WTC11 (cell line): ENCODE data around the gene KCNN1. TPM values are rescaled to one million over a fixed set of nuclear protein-coding genes. Genes with fewer than 3 reads are reported as not detected.

Experiments
- ATF1 ChIP-seq: sonication (generic); formaldehyde crosslinking; IDR thresholded peaks from 2 replicates; pipeline ENCODE4 v1.8.1; 2023; ENCODE audit warnings: mild to moderate bottlenecking, moderate library complexity, missing genetic modification reagents
- CREB1 ChIP-seq: sonication (generic); formaldehyde crosslinking; IDR thresholded peaks from 2 replicates; pipeline ENCODE4 v1.8.0; 2023; ENCODE audit warnings: mild to moderate bottlenecking, missing genetic modification reagents
- CREM ChIP-seq: sonication (generic); formaldehyde crosslinking; IDR thresholded peaks from 2 replicates; pipeline ENCODE4 v1.8.1; 2022; ENCODE audit warnings: mild to moderate bottlenecking, missing genetic modification reagents, moderate library complexity
- FOXJ3 ChIP-seq: sonication (generic); formaldehyde crosslinking; IDR thresholded peaks from 2 replicates; pipeline ENCODE4 v1.9.0; 2021; ENCODE audit warnings: missing genetic modification reagents, mild to moderate bottlenecking, borderline replicate concordance
- HMGA2 ChIP-seq: fragments of 250-450 bp; sonication (Bioruptor Pico); IDR thresholded peaks from 2 replicates; pipeline ENCODE4 v1.4.0; 2021; ENCODE audit warnings: mild to moderate bottlenecking, moderate library complexity
- SP1 ChIP-seq: sonication (generic); formaldehyde crosslinking; conservative IDR thresholded peaks from 2 replicates; pipeline ENCODE4 v1.8.1; 2022; ENCODE audit warnings: missing genetic modification reagents
- ZNF138 ChIP-seq: sonication (generic); formaldehyde crosslinking; conservative IDR thresholded peaks from 2 replicates; pipeline ENCODE4 v1.8.1; 2022; ENCODE audit warnings: mild to moderate bottlenecking, moderate library complexity, missing genetic modification reagents
- total RNA-seq: library from RNA; stranded (reverse); gene quantifications from 3 replicates; pipeline ENCODE4 v1.2.3, GENCODE V29; 2021
- TF ChIP-seq, protein P1 (sequence below): sonication (generic); formaldehyde crosslinking; IDR thresholded peaks from 2 replicates; pipeline ENCODE4 v1.8.1; 2023; ENCODE audit warnings: mild to moderate bottlenecking, missing genetic modification reagents, borderline replicate concordance
- TF ChIP-seq, protein P2 (sequence below): sonication (generic); formaldehyde crosslinking; IDR thresholded peaks from 2 replicates; pipeline ENCODE4 v1.8.0; 2022; ENCODE audit warnings: mild to moderate bottlenecking, missing genetic modification reagents
- TF ChIP-seq, protein P3 (sequence below): fragments of 250-450 bp; sonication (Bioruptor Pico); IDR thresholded peaks from 2 replicates; pipeline ENCODE4 v1.9.0; 2021; ENCODE audit warnings: mild to moderate bottlenecking
- TF ChIP-seq, protein P4 (sequence below): fragments of 250-450 bp; sonication (Bioruptor Pico); IDR thresholded peaks from 2 replicates; pipeline ENCODE4 v2.1.2; 2022; ENCODE audit warnings: mild to moderate bottlenecking, moderate library complexity
- TF ChIP-seq, protein P5 (sequence below): sonication (generic); formaldehyde crosslinking; IDR thresholded peaks from 2 replicates; pipeline ENCODE4 v1.8.1; 2023; ENCODE audit warnings: mild to moderate bottlenecking, moderate library complexity, missing genetic modification reagents
- TF ChIP-seq, protein P6 (sequence below): sonication (generic); formaldehyde crosslinking; conservative IDR thresholded peaks from 2 replicates; pipeline ENCODE4 v1.8.1; 2022; ENCODE audit warnings: mild to moderate bottlenecking, missing genetic modification reagents
- TF ChIP-seq, protein P7 (sequence below): sonication (generic); formaldehyde crosslinking; IDR thresholded peaks from 2 replicates; pipeline ENCODE4 v1.8.1; 2023; ENCODE audit warnings: mild to moderate bottlenecking, missing genetic modification reagents

The KCNN1 gene
- total RNA-seq, 1 experiment from 2014 or later: 15.3 TPM

DNA sequence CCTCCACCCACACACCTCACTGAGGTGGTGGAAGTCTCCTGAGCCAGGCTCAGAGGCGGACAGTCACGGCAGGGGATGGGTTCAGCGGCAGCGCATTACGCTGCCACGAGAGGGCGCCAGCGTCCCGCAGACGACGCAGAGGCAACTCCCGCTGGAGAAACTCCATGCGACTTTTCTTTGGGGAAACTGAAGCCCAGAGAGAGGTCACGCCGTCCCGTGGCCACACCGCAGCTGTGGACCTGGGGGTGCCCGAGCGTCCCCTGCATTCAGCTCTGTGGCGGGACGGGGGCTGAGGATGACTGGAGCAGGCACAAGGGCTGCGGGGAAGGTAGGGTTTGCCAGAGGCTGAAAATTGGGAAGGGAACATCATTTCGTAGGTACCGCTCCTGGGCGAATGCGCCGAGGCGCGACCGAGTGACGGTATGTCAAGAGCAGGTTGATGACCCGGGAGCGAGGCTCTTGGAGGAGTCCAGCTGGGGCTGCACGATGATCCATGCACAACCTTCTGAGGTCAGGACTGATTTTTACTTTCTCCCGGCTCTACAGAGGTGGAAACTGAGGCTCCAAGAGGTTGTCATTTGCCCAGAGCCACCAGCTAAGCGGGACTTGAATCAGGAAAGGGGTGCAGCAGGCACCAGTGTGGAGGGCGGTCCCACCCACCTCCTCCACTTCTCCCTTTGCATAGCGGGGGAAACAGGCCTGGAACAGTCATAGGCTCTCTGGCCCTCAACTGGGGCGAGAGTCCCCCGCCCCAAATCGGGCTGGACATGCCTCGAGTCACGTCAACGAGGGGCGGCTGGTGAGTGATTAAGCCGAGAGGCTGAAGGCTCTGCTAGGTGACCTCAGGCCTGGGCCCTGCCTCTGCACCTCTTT is 40.4 kb downstream of the KCNN1 start (continued):
- TF ChIP-seq, protein P1, sequence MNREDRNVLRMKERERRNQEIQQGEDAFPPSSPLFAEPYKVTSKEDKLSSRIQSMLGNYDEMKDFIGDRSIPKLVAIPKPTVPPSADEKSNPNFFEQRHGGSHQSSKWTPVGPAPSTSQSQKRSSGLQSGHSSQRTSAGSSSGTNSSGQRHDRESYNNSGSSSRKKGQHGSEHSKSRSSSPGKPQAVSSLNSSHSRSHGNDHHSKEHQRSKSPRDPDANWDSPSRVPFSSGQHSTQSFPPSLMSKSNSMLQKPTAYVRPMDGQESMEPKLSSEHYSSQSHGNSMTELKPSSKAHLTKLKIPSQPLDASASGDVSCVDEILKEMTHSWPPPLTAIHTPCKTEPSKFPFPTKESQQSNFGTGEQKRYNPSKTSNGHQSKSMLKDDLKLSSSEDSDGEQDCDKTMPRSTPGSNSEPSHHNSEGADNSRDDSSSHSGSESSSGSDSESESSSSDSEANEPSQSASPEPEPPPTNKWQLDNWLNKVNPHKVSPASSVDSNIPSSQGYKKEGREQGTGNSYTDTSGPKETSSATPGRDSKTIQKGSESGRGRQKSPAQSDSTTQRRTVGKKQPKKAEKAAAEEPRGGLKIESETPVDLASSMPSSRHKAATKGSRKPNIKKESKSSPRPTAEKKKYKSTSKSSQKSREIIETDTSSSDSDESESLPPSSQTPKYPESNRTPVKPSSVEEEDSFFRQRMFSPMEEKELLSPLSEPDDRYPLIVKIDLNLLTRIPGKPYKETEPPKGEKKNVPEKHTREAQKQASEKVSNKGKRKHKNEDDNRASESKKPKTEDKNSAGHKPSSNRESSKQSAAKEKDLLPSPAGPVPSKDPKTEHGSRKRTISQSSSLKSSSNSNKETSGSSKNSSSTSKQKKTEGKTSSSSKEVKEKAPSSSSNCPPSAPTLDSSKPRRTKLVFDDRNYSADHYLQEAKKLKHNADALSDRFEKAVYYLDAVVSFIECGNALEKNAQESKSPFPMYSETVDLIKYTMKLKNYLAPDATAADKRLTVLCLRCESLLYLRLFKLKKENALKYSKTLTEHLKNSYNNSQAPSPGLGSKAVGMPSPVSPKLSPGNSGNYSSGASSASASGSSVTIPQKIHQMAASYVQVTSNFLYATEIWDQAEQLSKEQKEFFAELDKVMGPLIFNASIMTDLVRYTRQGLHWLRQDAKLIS (CRISPR knock-in tag): no peak
- TF ChIP-seq, protein P2, sequence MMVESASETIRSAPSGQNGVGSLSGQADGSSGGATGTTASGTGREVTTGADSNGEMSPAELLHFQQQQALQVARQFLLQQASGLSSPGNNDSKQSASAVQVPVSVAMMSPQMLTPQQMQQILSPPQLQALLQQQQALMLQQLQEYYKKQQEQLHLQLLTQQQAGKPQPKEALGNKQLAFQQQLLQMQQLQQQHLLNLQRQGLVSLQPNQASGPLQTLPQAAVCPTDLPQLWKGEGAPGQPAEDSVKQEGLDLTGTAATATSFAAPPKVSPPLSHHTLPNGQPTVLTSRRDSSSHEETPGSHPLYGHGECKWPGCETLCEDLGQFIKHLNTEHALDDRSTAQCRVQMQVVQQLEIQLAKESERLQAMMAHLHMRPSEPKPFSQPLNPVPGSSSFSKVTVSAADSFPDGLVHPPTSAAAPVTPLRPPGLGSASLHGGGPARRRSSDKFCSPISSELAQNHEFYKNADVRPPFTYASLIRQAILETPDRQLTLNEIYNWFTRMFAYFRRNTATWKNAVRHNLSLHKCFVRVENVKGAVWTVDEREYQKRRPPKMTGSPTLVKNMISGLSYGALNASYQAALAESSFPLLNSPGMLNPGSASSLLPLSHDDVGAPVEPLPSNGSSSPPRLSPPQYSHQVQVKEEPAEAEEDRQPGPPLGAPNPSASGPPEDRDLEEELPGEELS (CRISPR knock-in tag): no peak; the same call in 1 of the 2 replicates
- TF ChIP-seq CREM (no peak), SP1 (CRISPR knock-in tag) (peak; percentile 42; the same call in 1 of the 2 replicates), FOXJ3 (no peak), ATF1 (CRISPR knock-in tag) (no peak), CREB1 (CRISPR knock-in tag) (no peak), HMGA2 (CRISPR knock-in tag) (no peak), ZNF138 (CRISPR knock-in tag) (no peak)
- TF ChIP-seq, protein P3, sequence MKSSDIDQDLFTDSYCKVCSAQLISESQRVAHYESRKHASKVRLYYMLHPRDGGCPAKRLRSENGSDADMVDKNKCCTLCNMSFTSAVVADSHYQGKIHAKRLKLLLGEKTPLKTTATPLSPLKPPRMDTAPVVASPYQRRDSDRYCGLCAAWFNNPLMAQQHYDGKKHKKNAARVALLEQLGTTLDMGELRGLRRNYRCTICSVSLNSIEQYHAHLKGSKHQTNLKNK: no peak
- TF ChIP-seq, protein P4, sequence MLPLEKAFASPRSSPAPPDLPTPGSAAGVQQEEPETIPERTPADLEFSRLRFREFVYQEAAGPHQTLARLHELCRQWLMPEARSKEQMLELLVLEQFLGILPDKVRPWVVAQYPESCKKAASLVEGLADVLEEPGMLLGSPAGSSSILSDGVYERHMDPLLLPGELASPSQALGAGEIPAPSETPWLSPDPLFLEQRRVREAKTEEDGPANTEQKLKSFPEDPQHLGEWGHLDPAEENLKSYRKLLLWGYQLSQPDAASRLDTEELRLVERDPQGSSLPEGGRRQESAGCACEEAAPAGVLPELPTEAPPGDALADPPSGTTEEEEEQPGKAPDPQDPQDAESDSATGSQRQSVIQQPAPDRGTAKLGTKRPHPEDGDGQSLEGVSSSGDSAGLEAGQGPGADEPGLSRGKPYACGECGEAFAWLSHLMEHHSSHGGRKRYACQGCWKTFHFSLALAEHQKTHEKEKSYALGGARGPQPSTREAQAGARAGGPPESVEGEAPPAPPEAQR: no peak
- TF ChIP-seq, protein P5, sequence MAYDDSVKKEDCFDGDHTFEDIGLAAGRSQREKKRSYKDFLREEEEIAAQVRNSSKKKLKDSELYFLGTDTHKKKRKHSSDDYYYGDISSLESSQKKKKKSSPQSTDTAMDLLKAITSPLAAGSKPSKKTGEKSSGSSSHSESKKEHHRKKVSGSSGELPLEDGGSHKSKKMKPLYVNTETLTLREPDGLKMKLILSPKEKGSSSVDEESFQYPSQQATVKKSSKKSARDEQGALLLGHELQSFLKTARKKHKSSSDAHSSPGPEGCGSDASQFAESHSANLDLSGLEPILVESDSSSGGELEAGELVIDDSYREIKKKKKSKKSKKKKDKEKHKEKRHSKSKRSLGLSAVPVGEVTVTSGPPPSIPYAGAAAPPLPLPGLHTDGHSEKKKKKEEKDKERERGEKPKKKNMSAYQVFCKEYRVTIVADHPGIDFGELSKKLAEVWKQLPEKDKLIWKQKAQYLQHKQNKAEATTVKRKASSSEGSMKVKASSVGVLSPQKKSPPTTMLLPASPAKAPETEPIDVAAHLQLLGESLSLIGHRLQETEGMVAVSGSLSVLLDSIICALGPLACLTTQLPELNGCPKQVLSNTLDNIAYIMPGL: no peak
- TF ChIP-seq, protein P6, sequence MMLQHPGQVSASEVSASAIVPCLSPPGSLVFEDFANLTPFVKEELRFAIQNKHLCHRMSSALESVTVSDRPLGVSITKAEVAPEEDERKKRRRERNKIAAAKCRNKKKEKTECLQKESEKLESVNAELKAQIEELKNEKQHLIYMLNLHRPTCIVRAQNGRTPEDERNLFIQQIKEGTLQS (CRISPR knock-in tag): no peak
- TF ChIP-seq, protein P7, sequence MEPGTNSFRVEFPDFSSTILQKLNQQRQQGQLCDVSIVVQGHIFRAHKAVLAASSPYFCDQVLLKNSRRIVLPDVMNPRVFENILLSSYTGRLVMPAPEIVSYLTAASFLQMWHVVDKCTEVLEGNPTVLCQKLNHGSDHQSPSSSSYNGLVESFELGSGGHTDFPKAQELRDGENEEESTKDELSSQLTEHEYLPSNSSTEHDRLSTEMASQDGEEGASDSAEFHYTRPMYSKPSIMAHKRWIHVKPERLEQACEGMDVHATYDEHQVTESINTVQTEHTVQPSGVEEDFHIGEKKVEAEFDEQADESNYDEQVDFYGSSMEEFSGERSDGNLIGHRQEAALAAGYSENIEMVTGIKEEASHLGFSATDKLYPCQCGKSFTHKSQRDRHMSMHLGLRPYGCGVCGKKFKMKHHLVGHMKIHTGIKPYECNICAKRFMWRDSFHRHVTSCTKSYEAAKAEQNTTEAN (CRISPR knock-in tag): no peak
